ELF-1 (cell line): Measurements from ENCODE around the gene VGF.
"Not testable (repeated sequence)": the region's sequence is repeated elsewhere in the genome, so short reads cannot be mapped to it uniquely, and the experiment has no call there.

Experiments used
- DNase-seq: peaks from one replicate; pipeline ENCODE4 v3.0.0-alpha.2; 2016; ENCODE audit warnings: low read depth, low spot score

The VGF gene

GRCh38 chr7:101116898-101117297 is 48.5 kb downstream of the VGF start:
- DNase-seq = no peak

- DNase-seq = no peak
Observed at GRCh38 chr7:101115215-101115614, 50.2 kb downstream of the VGF start.

- no peak for DNase-seq
Observed at GRCh38 chr7:101114492-101114891, 50.9 kb downstream of the VGF start.

- no peak for DNase-seq
Observed at GRCh38 chr7:101113836-101114235, 51.5 kb downstream of the VGF start.

- not testable (repeated sequence) for DNase-seq
Observed at GRCh38 chr7:101113140-101113539, 52.2 kb downstream of the VGF start.
